EH (cell line): Measurements from ENCODE around the gene GNAT1.
"Not testable (repeated sequence)": the region's sequence is repeated elsewhere in the genome, so short reads cannot be mapped to it uniquely, and the experiment has no call there.

Experiments
- DNase-seq: peaks from one replicate; pipeline ENCODE4 v3.0.0-alpha.2; 2015; ENCODE audit warnings: low read depth

The GNAT1 gene

DNA sequence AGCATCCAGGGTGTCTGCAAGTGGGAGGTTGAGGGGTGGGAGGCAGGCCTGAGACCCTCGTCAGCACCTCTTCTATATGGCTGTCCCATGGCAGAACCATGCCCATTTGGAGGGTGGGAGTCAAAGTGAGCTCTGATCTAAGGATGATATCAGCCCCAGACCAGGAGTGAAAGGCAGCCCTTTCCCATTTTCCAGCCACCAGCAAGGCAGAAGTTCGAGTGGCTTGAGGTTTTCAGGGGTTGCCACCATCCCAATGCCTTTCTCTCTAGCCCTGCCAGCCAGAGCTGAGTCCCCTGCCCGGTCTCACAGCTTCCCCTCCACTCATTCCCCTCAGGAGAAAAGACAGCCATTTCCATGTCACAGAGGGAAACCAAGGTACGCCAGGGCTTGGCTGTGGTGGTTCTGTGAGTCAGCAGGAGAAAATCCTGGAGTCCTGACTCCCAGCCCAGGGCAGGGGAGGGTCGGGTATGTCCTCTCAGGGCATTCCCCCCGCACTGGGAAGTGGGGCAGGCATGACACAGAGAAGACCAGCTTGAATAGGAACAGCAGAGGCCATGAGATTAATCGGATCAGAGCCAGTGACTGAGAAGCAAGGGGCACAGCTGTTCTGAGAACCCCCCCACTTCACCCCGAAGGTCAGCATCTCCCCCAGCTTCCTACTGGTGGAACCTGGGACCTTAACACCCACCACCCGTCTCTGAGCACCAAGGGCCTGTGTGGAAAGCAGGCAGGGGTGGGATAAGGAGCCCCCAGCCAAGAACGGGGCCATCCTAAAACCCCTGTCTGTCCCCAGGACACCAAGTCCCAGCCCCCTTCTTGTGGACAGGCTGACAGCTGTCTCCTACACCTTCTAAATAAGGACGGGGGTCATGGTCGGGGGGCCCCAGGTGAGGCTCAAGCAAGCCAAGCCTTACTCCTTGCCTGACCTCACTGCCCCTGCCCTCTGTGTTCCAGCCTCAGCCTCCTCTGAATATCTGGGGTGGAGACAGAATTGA is 12.7 kb downstream of the GNAT1 start:
- peak; percentile 21 for DNase-seq

DNA sequence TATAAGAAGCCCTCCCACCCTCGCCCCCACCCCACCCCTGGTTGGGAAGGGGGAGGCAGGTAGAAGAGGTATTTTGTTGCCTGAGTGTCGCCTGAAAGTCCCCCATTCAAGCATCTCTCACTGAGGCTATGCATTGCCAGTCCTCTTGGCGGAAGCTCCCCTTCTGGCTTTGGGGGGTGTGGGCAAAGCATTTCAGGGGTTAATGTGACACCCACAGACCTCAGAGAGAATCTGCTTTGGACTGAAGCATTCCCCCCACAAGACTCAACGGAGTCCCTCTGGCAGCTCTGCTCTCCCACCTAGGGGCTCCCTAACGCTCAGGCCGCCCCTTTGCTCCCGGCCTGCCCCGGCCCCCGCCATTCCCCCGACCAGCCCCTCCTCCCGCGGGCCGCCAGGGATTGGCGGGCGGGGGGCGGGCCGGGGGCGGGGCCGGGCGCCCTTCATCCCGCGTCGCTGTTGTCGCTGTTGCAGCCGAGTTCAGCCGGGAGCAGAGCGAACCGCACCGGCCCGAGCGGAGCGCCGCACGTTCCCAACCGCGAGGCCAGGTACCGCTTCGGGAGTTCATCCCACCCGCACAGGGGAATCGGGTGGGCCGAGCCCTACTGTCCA is 13.5 kb downstream of the GNAT1 start, which contains the start of gene SLC38A3:
Gene SLC38A3 (plus strand): TSS at position 468 of the 609 bp plus-strand sequence. CDS start 8,929 bp downstream, outside the sequence.
- DNase-seq = no peak

GRCh38 chr3:50205413-50206276 is 14.2 kb downstream of the GNAT1 start:
- no peak for DNase-seq

- DNase-seq = no peak
These were observed 16.1 kb downstream of the GNAT1 start for GRCh38 chr3:50207359-50208042.

DNA sequence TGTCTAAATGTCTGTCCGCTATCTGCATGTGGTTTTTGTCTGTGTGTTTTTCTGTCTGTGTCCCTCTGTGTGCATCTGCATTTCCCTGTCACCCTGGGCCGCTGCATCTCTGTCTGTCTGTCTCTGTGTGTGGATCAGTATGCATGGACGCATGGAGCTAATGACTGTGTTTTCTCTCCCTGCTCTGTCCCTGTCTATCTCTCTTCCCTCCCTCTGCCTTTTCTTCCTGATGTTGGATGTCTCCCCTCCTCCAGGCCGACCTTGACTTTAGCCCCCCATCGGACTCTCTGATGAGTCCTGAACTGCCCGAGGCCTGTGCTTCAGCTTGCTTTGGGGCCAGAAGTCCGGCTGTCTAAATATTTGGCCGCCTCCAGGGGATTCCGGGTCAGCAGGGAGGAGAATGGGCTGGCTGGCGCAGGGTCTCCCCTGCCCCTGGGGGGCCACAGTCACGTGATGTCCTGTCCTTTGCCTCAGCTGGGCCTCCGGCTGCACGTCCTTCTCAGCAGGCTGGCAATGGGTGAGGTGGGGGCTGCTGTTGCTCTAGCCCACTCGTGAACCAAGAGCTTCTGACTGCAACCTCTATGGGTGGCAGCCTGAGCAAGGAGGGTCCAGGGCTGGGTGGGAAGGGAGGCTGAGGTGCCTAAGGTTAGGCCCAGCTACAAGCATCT is 17.4 kb downstream of the GNAT1 start:
- DNase-seq = no peak

DNA sequence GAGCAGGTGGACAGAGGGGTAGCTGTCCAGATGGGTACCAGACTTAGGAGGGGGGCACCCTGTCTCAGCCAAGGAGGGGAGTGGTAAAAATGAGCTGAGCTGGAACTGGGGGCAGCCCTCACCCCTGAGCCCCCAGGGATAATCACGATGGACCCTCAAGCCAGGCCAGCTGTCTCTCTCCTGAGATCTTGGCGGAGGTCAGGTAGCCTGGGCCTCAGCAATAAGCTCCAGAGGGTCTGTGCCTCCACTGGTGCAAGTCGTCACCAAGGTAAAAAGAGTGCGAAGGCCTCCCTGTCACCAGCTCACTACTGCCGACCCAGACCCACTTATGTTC is 18.7 kb downstream of the GNAT1 start:
- DNase-seq = no peak

GRCh38 chr3:50210510-50211367 is 19.3 kb downstream of the GNAT1 start:
- DNase-seq = no peak

DNA sequence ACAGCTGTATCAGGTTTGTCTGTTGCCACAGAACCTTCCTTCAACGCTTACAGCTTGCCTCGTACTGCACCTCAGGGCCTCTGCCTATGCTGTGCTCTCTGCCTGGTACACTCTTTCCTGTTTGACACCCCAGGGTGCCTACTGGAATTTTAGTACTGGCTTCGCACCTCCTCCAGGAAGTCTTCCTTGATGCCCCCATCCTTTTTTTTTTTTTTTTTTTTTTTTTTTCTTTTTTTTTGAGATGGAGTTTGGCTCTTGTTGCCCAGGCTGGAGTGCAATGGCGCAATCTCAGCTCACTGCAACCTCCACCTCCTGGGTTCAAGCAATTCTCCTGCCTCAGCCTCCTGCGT is 19.9 kb downstream of the GNAT1 start:
- not testable (repeated sequence) for DNase-seq

DNA sequence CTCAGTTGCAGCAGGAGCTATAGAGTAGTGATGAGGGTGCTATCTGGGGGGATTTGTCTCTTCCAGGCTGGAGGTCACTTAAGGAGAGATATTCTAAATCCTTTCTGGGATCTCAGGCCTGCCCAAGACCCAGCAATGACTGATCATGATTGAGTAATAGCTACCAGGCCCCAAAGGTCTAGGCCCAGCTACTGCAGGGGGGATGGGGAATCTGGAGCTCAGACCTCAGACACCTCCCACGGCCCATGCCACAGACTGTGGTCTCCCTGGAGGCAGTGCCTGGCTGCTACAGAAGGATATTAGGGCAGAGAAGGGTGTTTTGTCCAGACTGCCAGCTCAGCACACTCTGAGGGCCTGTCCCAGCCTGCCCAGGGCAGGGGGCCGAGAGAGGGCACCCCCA is 20.5 kb downstream of the GNAT1 start:
- DNase-seq = peak; percentile 66

GRCh38 chr3:50212502-50212901 is 21.1 kb downstream of the GNAT1 start:
- no peak for DNase-seq

DNA sequence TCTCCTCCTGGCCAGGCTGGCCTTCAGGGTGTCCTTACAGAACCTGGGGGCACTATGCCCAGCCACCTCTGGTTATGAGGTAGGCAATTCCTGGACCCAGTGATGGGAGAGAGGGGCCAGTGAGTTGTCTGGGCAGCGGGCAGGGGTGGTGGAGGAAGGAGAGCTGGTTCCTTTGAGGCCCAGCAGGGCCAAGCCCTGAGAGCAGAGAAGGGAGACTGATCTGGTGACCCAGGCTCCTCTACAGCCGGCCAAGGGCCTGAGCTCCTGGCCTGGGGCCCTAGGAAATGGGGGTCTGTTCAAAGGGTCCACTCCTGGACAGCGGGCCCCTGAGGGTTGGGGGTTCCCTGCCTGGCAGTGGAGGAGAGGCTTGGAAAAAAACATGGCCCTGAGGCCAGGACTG is 21.6 kb downstream of the GNAT1 start:
- DNase-seq = no peak

- no peak for DNase-seq
These were observed 22.0 kb downstream of the GNAT1 start for GRCh38 chr3:50213373-50213772.

GRCh38 chr3:50214824-50215223 is 23.4 kb downstream of the GNAT1 start:
- DNase-seq = no peak

DNA sequence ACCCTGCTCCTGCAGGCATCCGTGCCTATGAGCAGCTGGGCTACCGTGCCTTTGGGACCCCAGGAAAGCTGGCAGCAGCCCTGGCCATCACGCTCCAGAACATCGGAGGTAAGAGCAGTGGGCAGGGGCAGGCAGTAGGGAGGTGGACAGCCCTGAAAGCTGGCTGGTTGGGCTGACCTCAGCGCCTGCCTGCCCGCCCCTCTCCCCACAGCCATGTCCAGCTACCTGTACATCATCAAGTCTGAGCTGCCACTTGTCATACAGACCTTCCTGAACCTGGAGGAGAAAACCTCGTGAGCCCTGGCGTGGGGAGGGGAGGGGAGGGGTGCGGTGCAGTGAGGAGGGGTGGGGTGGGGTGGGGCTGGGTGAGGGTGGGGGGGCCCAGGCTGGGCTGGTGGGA is 24.1 kb downstream of the GNAT1 start:
- DNase-seq = no peak

DNA sequence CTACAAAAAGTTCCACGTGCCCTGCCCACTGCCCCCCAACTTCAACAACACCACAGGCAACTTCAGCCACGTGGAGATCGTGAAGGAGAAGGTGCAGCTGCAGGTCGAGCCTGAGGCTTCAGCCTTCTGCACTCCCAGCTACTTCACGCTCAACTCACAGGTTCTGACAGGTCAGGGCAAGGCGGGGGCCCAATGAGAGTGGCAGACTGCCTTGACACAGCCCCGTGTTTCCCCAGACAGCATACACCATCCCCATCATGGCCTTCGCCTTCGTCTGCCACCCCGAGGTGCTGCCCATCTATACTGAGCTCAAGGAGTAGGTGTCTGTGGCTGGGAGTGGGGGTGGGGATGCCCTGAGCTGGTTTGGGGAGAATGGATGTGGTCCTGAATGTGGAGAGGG is 26.3 kb downstream of the GNAT1 start:
- no peak for DNase-seq

DNA sequence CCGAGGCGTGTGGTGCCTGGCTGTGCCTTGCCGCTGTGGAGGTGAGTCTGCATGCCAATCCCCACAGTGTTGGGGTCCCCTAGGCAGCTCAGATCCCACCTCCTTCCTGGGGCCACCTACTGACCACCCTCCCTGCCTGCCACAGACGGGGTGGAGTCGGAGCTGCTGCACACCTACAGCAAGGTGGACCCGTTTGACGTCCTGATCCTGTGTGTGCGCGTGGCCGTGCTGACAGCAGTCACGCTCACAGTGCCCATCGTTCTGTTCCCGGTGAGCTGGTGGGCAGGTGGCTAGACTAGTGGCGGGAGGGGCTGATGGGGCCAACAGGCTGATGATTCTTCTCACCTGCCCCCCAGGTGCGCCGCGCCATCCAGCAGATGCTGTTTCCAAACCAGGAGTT is 27.0 kb downstream of the GNAT1 start:
- no peak for DNase-seq

DNA sequence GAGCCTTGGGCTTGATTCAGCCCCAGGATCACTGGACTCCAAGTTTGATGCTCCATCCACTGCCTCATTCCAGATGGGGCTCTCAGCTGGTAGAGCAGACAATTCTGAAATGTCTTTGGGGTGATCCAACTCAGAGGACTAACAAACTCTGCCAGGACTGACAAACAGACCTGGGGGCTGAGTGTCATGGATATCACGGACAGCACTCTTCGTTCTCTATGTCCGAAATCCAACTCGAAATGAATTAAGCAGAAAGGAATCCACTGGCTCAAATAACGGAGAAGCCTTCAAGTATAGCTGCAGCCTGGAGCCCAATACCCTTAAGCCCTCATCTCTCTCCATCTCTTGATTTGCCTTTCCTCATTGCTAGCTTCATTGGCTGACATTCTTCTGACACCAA is 27.9 kb downstream of the GNAT1 start:
- no peak for DNase-seq

GRCh38 chr3:50220109-50220508 is 28.7 kb downstream of the GNAT1 start:
- DNase-seq = no peak

DNA sequence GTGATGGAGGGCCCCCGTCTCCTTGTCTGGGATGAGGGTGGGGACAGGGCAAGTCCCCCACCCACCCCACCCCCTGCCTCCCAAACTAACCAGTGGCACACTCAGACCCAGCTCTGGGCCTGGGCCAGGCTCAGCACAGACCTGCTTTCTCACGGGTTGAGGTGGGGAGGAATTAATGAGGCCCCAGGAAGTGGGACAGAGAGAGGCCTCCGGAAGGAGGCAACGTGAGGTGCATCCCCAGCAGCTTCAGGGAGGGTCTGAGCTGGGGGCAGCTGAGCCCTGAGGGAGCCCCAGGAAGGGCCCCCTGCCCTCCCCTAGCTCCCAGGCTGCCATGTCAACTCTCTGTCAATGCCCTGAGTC is 29.6 kb downstream of the GNAT1 start:
- no peak for DNase-seq

- DNase-seq = no peak
These were observed 30.2 kb downstream of the GNAT1 start for GRCh38 chr3:50221411-50222168.
